H1 (cell line): ENCODE data around the gene EHD4. TPM values are rescaled to one million over a fixed set of nuclear protein-coding genes. Genes with fewer than 3 reads are reported as not detected.

ENCODE experiments used
- CTCF ChIA-PET: fragments of 300-600 bp; sonication (Branson Sonifier 250); formaldehyde crosslinking; loops from one replicate; lab custom pipeline; 2021; ENCODE audit not compliant: partially characterized antibody; lab: Charles Lee
- POLR2A ChIA-PET: fragments of 300-600 bp; sonication (Branson Sonifier 250); formaldehyde crosslinking; loops from one replicate; lab custom pipeline; 2021; ENCODE audit warnings: inconsistent platforms; ENCODE audit not compliant: partially characterized antibody; lab: Charles Lee
- DNase-seq, 2 experiments: peaks; one replicate each; pipeline versions ENCODE4 v3.0.0 to v3.0.0-alpha.2; 2010 to 2022; ENCODE audit warnings: low spot score in 2 of 2, low read depth in 1 of 2, mixed read lengths in 1 of 2
- FAIRE-seq: peaks from 2 replicates; lab custom pipeline; 2011; peaks lifted over from hg19 to GRCh38; lab: Jason Lieb, UNC
- H2AFZ ChIP-seq: 2 replicates; pipeline ENCODE4 v1.8.1; 2012; ENCODE audit warnings: low read length, inconsistent platforms
- H2AK5ac ChIP-seq: 2 replicates; pipeline ENCODE4 v1.6.1; 2013; ENCODE audit warnings: low read depth, low read length
- H2BK120ac ChIP-seq: replicated peaks from 2 replicates; pipeline ENCODE3; 2013; ENCODE audit warnings: low read depth, low read length, inconsistent platforms
- H2BK12ac ChIP-seq: 2 replicates; pipeline ENCODE4 v1.6.1; 2013; ENCODE audit warnings: low read depth, low read length
- H2BK15ac ChIP-seq: 2 replicates; pipeline ENCODE4 v1.6.1; 2013; ENCODE audit warnings: low read length
- H2BK20ac ChIP-seq: 2 replicates; pipeline ENCODE4 v1.6.1; 2013; ENCODE audit warnings: low read length
- H2BK5ac ChIP-seq: 2 replicates; pipeline ENCODE4 v1.6.1; 2013; ENCODE audit warnings: low read depth, low read length
- H3K14ac ChIP-seq: 2 replicates; pipeline ENCODE4 v1.6.1; 2013; ENCODE audit warnings: inconsistent platforms; ENCODE audit not compliant: insufficient read length
- H3K18ac ChIP-seq: 2 replicates; pipeline ENCODE4 v1.6.1; 2013; ENCODE audit warnings: low read length; ENCODE audit errors: extremely low read depth
- H3K23ac ChIP-seq: 2 replicates; pipeline ENCODE4 v1.6.1; 2013; ENCODE audit warnings: inconsistent platforms; ENCODE audit not compliant: insufficient read length
- H3K23me2 ChIP-seq: 2 replicates; pipeline ENCODE4 v1.6.1; 2013; ENCODE audit warnings: low read depth, low read length
- H3K27ac ChIP-seq: 2 replicates; pipeline ENCODE4 v1.6.1; 2011; ENCODE audit warnings: low read depth, low read length, inconsistent platforms
- H3K27me3 ChIP-seq, 4 experiments: replicated peaks in 1 of 4; 1 replicate in 1 of 4; 2 replicates in 3 of 4; pipeline versions ENCODE4 v1.6.1 to v1.8.1; 2011 to 2013; ENCODE audit warnings: low read length in 3 of 4, mild to moderate bottlenecking in 3 of 4, inconsistent platforms in 2 of 4, mixed read lengths in 2 of 4, moderate library complexity in 1 of 4; ENCODE audit not compliant: control insufficient read depth in 3 of 4, insufficient read depth in 3 of 4; ENCODE audit errors: extremely low read depth in 1 of 4
- H3K36me3 ChIP-seq, 4 experiments: 2 replicates each; pipeline versions ENCODE4 v1.6.1 to v1.8.1; 2011 to 2013; ENCODE audit warnings: mild to moderate bottlenecking in 4 of 4, low read length in 3 of 4, moderate library complexity in 2 of 4, control low read depth in 1 of 4, inconsistent platforms in 1 of 4; ENCODE audit not compliant: insufficient read depth in 4 of 4, control insufficient read depth in 2 of 4
- H3K4ac ChIP-seq: replicated peaks from 2 replicates; pipeline ENCODE3; 2013; ENCODE audit warnings: low read length, low read depth, mixed read lengths, inconsistent platforms; ENCODE audit not compliant: insufficient read length
- H3K4me1 ChIP-seq, 4 experiments: replicated peaks in 1 of 4; 1 replicate in 1 of 4; 2 replicates in 3 of 4; pipeline versions ENCODE4 v1.6.1 to v1.8.1; 2011 to 2013; ENCODE audit warnings: low read length in 3 of 4, inconsistent platforms in 2 of 4, mixed read lengths in 1 of 4; ENCODE audit not compliant: insufficient read depth in 4 of 4, control insufficient read depth in 3 of 4
- H3K4me2 ChIP-seq, 2 experiments: 2 replicates each; pipeline versions ENCODE4 v1.6.1 to v1.8.1; 2011 to 2013; ENCODE audit warnings: low read depth in 2 of 2, low read length in 2 of 2, control low read depth in 1 of 2, inconsistent platforms in 1 of 2, mild to moderate bottlenecking in 1 of 2; ENCODE audit not compliant: insufficient read depth in 1 of 2
- H3K4me3 ChIP-seq, 4 experiments: fragments of 200-600, 300-600 bp in 1 of 4; sonication (generic), shearing (Covaris generic), sonication (Bioruptor Twin) in 1 of 4; 2 replicates each; pipeline versions ENCODE4 v1.5.1 to v1.8.1; 2011 to 2016; ENCODE audit warnings: low read length in 4 of 4, low read depth in 3 of 4, control low read depth in 2 of 4, inconsistent platforms in 2 of 4, mild to moderate bottlenecking in 2 of 4, mixed read lengths in 1 of 4, moderate library complexity in 1 of 4; ENCODE audit not compliant: insufficient read depth in 2 of 4; ENCODE audit errors: extremely low read depth in 1 of 4
- H3K56ac ChIP-seq: replicated peaks from 2 replicates; pipeline ENCODE3; 2013; ENCODE audit warnings: low read depth, mild to moderate bottlenecking, mixed read lengths, low read length, inconsistent platforms; ENCODE audit not compliant: insufficient read length
- H3K79me1 ChIP-seq: 2 replicates; pipeline ENCODE4 v1.6.1; 2013; ENCODE audit warnings: low read depth, low read length, control low read depth
- H3K79me2 ChIP-seq, 2 experiments: 2 replicates each; pipeline versions ENCODE4 v1.6.1 to v1.8.1; 2012 to 2013; ENCODE audit warnings: low read length in 2 of 2, mild to moderate bottlenecking in 2 of 2, inconsistent platforms in 1 of 2; ENCODE audit not compliant: insufficient read depth in 2 of 2, control insufficient read depth in 1 of 2
- H3K9ac ChIP-seq, 4 experiments: replicated peaks in 1 of 4; 1 replicate in 1 of 4; 2 replicates in 3 of 4; pipeline versions ENCODE4 v1.6.1 to v1.8.1; 2011 to 2013; ENCODE audit warnings: low read depth in 3 of 4, low read length in 3 of 4, control low read depth in 2 of 4, mild to moderate bottlenecking in 2 of 4, moderate library complexity in 2 of 4, inconsistent platforms in 1 of 4; ENCODE audit errors: extremely low read depth in 1 of 4
- H3K9me3 ChIP-seq, 2 experiments: 2 replicates each; pipeline versions ENCODE4 v1.6.1 to v1.8.1; 2012 to 2013; ENCODE audit warnings: mild to moderate bottlenecking in 2 of 2, moderate library complexity in 2 of 2, control low read depth in 1 of 2, inconsistent platforms in 1 of 2, low read depth in 1 of 2, low read length in 1 of 2, mixed read lengths in 1 of 2; ENCODE audit not compliant: insufficient read depth in 2 of 2
- H4K20me1 ChIP-seq, 2 experiments: replicated peaks in 1 of 2; 2 replicates each; pipeline versions ENCODE3 to v1.8.1; 2011 to 2013; ENCODE audit warnings: inconsistent platforms in 2 of 2, low read length in 2 of 2, mild to moderate bottlenecking in 1 of 2; ENCODE audit not compliant: insufficient read depth in 2 of 2, control insufficient read depth in 1 of 2
- H4K5ac ChIP-seq: 2 replicates; pipeline ENCODE4 v1.6.1; 2013; ENCODE audit warnings: low read length, low read depth, mixed read lengths, inconsistent platforms; ENCODE audit not compliant: insufficient read length
- H4K8ac ChIP-seq: 2 replicates; pipeline ENCODE4 v1.8.0; 2013; ENCODE audit warnings: mild to moderate bottlenecking, moderate library complexity, low read length, inconsistent platforms; ENCODE audit not compliant: insufficient read depth; ENCODE audit errors: extremely low read depth
- H4K91ac ChIP-seq: replicated peaks from 2 replicates; pipeline ENCODE3; 2013; ENCODE audit warnings: low read length, mixed read lengths, inconsistent platforms; ENCODE audit not compliant: insufficient read length
- ATF3 ChIP-seq: IDR thresholded peaks from 2 replicates; pipeline ENCODE4 v1.6.1; 2011; ENCODE audit warnings: low read depth, mild to moderate bottlenecking, low read length; ENCODE audit not compliant: insufficient read depth
- CREB1 ChIP-seq: IDR thresholded peaks from 2 replicates; pipeline ENCODE4 v1.6.1; 2012; ENCODE audit warnings: inconsistent platforms
- EP300 ChIP-seq, 2 experiments: IDR thresholded peaks; 1 replicate in 1 of 2; 2 replicates in 1 of 2; pipeline ENCODE4 v1.6.1; 2011 to 2012; ENCODE audit warnings: low read depth in 2 of 2, low read length in 2 of 2, mild to moderate bottlenecking in 2 of 2, borderline replicate concordance in 1 of 2, inconsistent platforms in 1 of 2, moderate library complexity in 1 of 2
- EZH2 ChIP-seq: fragments of 200-600 bp; sonication (generic); IDR thresholded peaks from 2 replicates; pipeline ENCODE4 v1.7.1; 2012; ENCODE audit warnings: low read depth, mild to moderate bottlenecking, moderate library complexity, low read length, inconsistent platforms; ENCODE audit not compliant: severe bottlenecking
- HDAC2 ChIP-seq, 2 experiments: fragments of 300-600 bp in 1 of 2; sonication (generic) in 1 of 2; IDR thresholded peaks; 2 replicates each; pipeline ENCODE4 v1.6.1; 2011 to 2012; ENCODE audit warnings: low read depth in 2 of 2, low read length in 2 of 2, mild to moderate bottlenecking in 2 of 2, moderate library complexity in 2 of 2, borderline replicate concordance in 1 of 2, inconsistent platforms in 1 of 2
- JUND ChIP-seq: IDR thresholded peaks from 2 replicates; pipeline ENCODE4 v1.6.1; 2011; ENCODE audit warnings: mild to moderate bottlenecking, improper control_type of control experiment, low read length
- KDM5A ChIP-seq: fragments of 200-600 bp; IDR thresholded peaks from 2 replicates; pipeline ENCODE4 v1.7.1; 2012; ENCODE audit warnings: mild to moderate bottlenecking, low read length, inconsistent platforms, mixed read lengths
- MAFK ChIP-seq: IDR thresholded peaks from 2 replicates; pipeline ENCODE4 v1.6.1; 2012; ENCODE audit warnings: low read depth, mild to moderate bottlenecking, improper control_type of control experiment, low read length
- POLR2AphosphoS5 ChIP-seq: IDR thresholded peaks from 2 replicates; pipeline ENCODE4 v1.6.1; 2011; ENCODE audit warnings: low read depth, low read length
- SAP30 ChIP-seq: fragments of 300-600 bp; sonication (generic); IDR thresholded peaks from 2 replicates; pipeline ENCODE4 v1.7.1; 2012; ENCODE audit warnings: low read length, moderate library complexity, mild to moderate bottlenecking, inconsistent platforms; ENCODE audit not compliant: insufficient read depth, insufficient replicate concordance
- SP4 ChIP-seq: IDR thresholded peaks from 2 replicates; pipeline ENCODE4 v1.6.1; 2012; ENCODE audit warnings: low read length, inconsistent platforms
- TBP ChIP-seq: IDR thresholded peaks from 2 replicates; pipeline ENCODE4 v1.6.1; 2011; ENCODE audit warnings: low read depth, low read length, improper control_type of control experiment
- WGBS, 2 experiments: shearing (Covaris generic) in 1 of 2; methylation state at CpG; one replicate each; pipeline versions ENCODE4 v1.1.6 to v1.1.7; 2013 to 2015; ENCODE audit warnings: low lambda C conversion rate in 2 of 2, mixed read lengths in 2 of 2, inconsistent platforms in 1 of 2, low coverage in 1 of 2, missing lambda C conversion rate in 1 of 2; ENCODE audit not compliant: insufficient replicate concordance in 2 of 2, insufficient coverage in 1 of 2, insufficient read length in 1 of 2; ENCODE audit errors: extremely low coverage in 1 of 2, missing lambda C conversion rate in 1 of 2; 5-methylcytosine and 5-hydroxymethylcytosine counted together
- polyA plus RNA-seq, 7 experiments: library from polyadenylated mRNA; depleted of rRNA in 3 of 7; stranded (reverse) in 5 of 7; unstranded in 2 of 7; fragments of >200 nt in 5 of 7; fragments of 200-250 nt in 2 of 7; gene quantifications; 1 replicate in 5 of 7; 2 replicates in 1 of 7; 4 replicates in 1 of 7; pipeline versions ENCODE4 v1.2.1 to v1.2.3, GENCODE V29; 2011 to 2013; ENCODE audit warnings: missing spikeins in 2 of 7, mixed read lengths in 2 of 7
- total RNA-seq: library from RNA; stranded (reverse); fragmentation: NEBNext Ultra II Directional; extraction: Animal tissue kit (Norgen Biotek cat#: 25700); gene quantifications from 2 replicates; pipeline ENCODE4 v1.2.1, GENCODE V29; 2021

The EHD4 gene
- total and polyA plus RNA-seq, 2 of the 8 experiments (the other 6 are each of a cell fraction or from before 2014, with no cell fraction given), result 17.5 to 24.5 TPM

GRCh38 chr15:41933771-41934170 lies 38.6 kb downstream of the EHD4 start:
- H3K14ac ChIP-seq, result no peak overlapping the region
- H3K9me3 ChIP-seq, result no peaks in the 10 kb centered on the region
- H2BK120ac ChIP-seq, result no peak overlapping the region
- ChIA-PET CTCF (interaction anchor here (1.0 to 1.2 kb wide), 4 partner anchors 11 to 161 kb away, joined by 3 to 5 read pairs (median 3); no protein-coding TSS in a partner anchor), POLR2A (no interaction called here)
- peaks cover 4 to 9% (median 7%) of the 10 kb centered on the region in 4 experiments for H3K4me1 ChIP-seq
- H3K4me2 ChIP-seq, result no peak overlapping the region
- no peak overlapping the region for H2AK5ac ChIP-seq
- H3K79me2 ChIP-seq, result no peaks in the 10 kb centered on the region
- DNase-seq (no peak), FAIRE-seq (no peak)
- peaks cover 9% of the 10 kb centered on the region for H3K79me1 ChIP-seq
- 66% methylated on average over 10 of the region's 10 CpGs; no CpG with 5 or more reads in 1 of the 2 experiments for WGBS, 2 experiments
- H3K18ac ChIP-seq, result no peak overlapping the region
- H3K27ac ChIP-seq, result no peak overlapping the region
- no peak overlapping the region for H3K9ac ChIP-seq
- no peak overlapping the region for H2AFZ ChIP-seq
- no peak overlapping the region for H3K56ac ChIP-seq
- no peak overlapping the region for H4K91ac ChIP-seq
- 0 out of 2 replicates have a peak overlapping the region, but pooled peaks have one; percentile 27 for H2BK12ac ChIP-seq
- H3K27me3 ChIP-seq, result no peaks in the 10 kb centered on the region
- TF ChIP-seq CREB1, result no peak
- TF ChIP-seq SP4, result no peak
- no peak for TF ChIP-seq TBP
- no peak for TF ChIP-seq POLR2AphosphoS5
- no peak for TF ChIP-seq MAFK
- no peak for TF ChIP-seq HDAC2 (IDR thresholded peaks at IDR 0.05; ENCODE audit: borderline replicate concordance in 1 of 2, low read depth in 2 of 2, low read length in 2 of 2)
- no peak for TF ChIP-seq ATF3
- TF ChIP-seq KDM5A, result no peak
- TF ChIP-seq SAP30, result no peak
- no peak for TF ChIP-seq EP300 (IDR thresholded peaks at IDR 0.05; ENCODE audit: borderline replicate concordance in 1 of 2, low read depth in 2 of 2, low read length in 2 of 2)
- TF ChIP-seq JUND, result no peak
- TF ChIP-seq EZH2, result no peak
- H2BK15ac ChIP-seq, result no peak overlapping the region
- no peaks in the 10 kb centered on the region for H3K23me2 ChIP-seq
- no peak overlapping the region for H4K8ac ChIP-seq
- H3K4me3 ChIP-seq, result no peak overlapping the region
- no peak overlapping the region for H2BK20ac ChIP-seq
- no peaks in the 10 kb centered on the region for H3K36me3 ChIP-seq
- H4K5ac ChIP-seq, result no peak overlapping the region
- no peak overlapping the region; the same call in 1 of the 2 replicates for H2BK5ac ChIP-seq
- no peak overlapping the region for H3K23ac ChIP-seq
- no peak overlapping the region for H3K4ac ChIP-seq
- H4K20me1 ChIP-seq, result peaks cover 2 to 7% of the 10 kb centered on the region in 2 experiments
